Activated effector memory CD4-positive, alpha-beta T cell treated with anti-CD3 and anti-CD28 coated beads, Interleukin-2, amount 50 U/mL, for 16 hours (primary cell): ENCODE data around the gene DOCK8.

Source experiments
- DNase-seq: peaks from one replicate; pipeline ENCODE4 v3.0.0-alpha.2; 2020

Gene DOCK8

DNA sequence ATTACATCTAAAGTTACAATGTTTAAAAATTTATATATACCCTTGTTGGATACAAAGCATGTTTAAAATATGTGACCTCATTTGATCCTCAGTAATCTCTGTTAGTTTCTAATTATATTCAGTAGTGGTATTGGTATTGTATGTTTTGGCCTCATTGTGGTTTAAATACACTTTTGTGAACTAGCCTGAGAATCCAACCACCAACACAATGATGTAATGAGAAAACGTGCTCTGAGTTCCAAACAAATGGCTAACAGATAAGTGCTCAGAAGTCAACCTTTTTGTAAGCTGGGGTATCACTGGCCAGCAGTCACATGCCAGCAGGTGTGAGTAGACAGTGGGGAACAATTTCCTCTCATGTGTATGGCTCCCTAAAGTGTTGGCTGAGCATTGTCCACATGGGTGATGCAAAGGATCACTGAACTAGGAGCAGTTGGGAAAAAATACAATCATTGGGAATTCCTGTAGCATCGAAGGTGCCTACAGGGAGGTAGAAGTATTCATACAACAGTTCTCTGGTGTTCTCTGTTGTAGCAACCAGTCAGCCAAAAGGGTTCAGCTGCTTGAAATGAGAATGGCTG, 56.1 kb downstream of the DOCK8 start:
- no peak for DNase-seq

DNA sequence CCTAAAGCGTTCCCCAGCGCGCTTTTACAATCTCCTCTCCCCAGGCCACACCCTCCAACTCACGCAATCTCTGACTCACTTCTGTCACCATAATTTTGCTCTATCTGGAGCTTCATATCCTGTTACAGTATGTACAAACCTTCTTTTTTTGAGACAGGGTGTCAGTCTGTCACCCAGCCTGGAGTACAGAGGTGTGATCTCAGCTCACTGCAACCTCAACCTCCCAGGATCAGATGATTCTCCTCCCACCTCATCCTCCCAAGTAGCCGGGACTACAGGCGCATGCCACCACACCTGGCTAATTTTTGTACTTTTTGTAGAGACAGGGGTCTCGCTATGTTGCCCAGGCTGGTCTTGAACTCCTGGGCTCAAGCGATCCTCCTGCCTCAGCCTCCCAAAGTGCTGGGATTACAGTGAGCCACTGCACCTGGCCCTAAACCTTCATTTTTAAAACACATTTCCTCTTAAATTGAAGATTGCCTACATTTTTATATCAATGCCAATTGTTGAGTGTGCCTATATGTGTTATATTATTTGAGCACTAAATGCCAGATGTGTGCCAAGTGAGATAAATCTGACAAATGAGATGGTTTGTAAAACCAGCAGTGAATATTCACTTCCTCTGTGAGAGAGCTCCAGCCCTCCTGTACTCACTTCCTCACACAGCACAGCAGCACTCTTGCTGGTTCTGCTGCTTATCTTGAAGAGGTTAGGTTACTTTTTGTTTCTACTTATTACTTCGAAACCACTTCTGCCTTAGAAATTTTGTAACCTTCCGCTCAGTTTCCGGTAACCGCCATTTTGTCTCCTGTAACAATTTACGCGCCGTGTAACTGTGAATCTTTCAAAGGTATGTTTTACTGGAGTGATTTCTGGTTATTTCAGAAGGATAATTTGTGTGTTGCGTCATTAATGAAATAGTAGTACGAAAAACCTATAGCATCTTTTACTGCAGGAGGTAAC, 57.9 kb downstream of the DOCK8 start:
- peak; percentile 87 for DNase-seq

DNA sequence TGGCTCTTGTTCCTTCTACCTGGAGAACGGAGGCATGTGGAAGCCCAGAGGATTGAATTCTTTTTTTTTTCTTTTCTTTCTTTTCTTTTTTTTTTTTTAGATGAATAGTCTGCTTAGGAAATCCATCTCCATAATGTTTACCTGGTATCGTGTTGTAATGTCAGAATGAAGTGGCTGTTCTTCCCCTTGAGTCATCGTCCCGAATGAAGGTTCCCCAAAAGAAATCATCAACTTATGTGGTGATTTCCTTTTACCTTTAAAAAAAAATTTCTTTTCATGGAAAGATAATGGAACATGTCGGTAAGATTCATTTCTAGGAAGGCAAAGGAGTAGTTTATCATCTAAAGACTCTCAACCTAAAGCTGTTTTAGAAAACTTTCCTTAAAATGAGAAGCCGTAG, 59.7 kb downstream of the DOCK8 start:
- no peak for DNase-seq

DNA sequence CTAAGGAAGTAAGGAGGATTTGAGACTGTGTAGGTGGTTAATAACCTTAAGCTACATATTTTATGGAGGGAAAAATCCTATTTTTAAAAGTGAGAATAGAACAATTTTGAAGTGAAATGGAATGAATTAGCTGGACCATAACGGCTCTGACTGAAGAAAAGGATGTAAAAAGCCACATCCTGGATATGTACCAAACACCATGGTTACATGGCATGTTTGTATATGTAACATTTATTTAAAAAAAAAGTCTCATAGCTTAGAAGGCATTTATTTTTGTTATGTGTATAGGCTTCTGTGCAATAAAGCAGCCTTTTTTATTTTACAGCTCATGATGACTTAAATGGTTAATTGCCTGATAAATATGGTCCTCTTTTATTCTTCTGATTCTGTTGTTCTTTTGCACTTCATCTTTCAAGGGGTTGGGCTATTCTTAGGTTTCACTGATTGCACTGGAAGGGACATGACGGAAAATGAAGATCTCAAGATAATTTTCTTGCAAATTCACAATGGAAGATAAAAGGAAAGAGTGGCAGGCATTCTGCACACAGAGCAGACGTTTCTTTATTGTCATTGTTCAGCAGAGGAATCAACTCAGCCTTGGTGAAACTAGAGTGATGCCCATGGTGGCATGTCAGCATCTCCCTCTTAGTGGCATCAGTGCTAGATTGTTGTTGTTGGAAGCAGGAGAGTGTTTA, 63.1 kb downstream of the DOCK8 start:
- DNase-seq = no peak

DNA sequence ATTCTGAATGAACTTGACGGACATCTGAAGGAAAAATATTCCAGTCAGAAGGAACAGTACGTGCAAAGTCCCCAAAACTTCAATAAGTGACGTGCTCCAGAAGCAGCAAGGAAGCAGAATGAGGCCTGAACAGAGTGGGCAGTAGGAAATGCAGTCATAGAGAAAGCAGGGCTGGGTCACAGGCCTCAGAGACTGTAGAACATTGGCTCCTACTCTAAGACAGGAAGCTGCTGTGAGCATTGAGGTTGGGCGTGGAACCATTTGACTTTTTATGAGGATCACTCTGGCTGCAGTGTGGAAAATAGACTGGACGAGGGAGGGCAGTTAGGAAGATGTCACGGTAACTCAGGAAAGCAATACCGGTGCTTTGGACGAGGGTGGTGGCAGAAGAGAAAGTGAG, 64.0 kb downstream of the DOCK8 start:
- DNase-seq = peak; percentile 77

DNA sequence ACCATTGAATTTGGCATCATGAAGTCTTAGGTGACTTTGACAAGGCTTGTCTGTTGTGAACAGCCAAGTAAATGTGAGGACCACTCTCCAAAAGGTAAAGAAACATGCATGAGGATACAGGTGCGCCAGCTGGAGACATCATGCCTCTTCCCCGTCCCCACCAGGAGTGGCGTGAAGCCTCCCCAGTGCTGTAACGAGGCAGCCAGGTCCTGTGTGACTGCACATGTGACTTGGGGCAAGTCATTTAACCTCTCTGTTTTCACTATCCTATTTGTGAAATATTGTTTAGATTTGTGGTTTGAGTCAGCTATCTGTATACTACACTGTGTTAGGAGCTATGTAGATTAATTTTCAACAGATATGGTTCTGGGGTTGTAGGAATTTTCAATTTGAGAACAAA, 65.0 kb downstream of the DOCK8 start:
- no peak for DNase-seq

DNA sequence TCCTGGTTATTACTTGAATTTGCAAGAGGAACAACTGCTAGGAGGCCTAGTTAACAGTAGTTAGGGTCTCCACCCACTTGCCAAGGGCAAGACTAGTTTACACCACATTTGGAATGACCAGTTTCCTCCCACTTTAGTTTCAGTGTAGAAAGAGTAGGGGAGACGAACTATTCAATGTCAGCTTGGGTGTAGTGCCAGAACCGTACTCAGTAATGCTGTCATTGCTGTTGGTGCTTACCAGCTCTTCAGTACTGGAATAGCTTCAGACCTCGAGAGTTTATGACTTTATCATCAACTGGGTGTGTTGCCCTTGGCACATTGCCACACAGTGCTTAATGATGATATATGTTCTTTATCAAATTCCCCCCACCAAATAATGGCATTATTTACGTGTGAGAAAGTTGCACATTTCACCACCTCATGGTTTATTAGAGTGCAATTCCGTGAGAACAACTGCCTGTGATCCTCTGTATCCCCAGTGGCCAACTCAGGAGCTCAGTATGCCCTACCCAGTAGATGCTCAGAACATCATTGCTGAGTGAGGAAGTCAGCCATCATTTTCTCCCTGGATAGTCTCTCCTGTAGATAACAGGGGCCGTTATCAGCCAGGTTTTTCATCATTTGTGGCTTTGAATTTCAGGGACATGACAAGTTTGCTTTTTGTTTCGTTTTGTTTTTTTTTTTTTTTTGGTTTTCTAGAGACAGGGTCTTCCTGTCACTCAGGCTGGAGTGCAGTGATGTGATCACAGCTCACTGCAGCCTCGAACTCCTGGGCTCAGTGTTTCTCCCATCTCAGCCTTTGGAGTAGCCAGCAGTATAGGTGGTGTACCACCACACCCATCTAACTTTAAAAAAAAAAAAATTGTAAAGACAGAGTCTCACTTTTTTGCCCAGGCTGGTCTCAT, 67.3 kb downstream of the DOCK8 start:
- DNase-seq = no peak

DNA sequence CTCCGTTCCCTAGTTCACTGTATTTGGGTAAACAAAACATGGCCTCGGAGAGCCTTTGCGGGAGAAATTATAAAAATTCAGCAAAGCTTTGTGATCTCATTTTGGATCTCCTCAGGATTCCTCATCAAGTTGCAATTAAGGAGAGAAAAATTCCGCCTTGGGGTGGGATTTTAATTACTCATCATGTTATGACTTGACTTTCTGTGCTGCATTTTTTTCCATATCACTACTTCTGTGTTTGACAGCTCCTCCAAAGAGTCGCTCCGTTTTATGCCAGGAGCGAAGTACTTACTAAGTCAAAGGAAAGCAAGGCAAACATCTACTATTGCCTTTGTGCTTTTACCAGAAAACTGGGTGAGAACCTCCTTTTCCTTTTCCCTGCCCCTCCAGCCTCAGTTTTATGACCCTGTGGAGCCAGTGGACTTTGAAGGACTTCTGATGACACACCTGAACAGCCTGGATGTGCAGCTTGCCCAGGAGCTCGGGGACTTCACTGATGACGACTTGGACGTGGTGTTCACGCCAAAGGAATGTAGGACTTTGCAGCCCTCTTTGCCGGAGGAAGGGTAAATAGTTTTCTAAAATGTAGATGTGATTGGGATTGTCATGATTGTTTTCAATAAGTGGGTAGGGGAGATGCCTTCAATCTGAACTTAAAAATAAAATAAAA, 71.5 kb downstream of the DOCK8 start:
- no peak for DNase-seq

DNA sequence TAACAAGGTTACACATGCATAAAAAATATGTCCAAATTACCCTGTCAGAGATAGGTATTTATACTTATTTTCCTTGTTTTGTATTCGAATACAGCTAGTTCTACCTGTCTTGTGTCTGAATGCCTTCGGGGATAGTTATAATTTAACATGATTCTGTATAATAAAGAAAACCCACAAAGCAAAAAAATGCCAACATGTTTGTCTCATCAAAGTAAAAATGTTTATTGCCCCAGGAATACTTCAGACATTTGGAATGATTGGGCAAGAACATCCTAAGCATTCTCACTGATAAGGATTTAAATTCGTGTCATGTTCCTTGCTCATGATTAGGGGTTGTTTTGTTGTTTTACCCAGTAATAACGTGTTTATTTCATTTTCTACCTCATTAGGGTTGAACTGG, 74.5 kb downstream of the DOCK8 start:
- DNase-seq = no peak

DNA sequence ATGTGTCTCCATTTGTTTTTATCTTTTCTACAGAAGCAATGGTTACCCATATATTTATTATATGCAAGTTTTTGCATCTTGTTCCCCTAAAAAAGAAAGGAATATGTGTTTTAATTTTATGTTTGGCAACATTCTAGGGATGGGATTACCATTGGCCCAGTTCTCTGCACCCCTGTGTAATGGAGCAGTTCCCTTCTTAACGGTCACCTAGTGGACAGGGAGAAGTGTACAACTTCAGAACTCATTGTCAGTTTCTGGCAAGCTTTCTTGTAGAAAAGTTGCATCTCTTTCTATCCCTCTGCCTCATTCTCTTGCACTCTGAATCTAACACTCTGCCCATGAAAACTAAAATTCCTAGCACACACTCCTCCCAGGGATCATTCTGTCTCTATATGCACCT, 78.2 kb downstream of the DOCK8 start:
- no peak for DNase-seq

DNA sequence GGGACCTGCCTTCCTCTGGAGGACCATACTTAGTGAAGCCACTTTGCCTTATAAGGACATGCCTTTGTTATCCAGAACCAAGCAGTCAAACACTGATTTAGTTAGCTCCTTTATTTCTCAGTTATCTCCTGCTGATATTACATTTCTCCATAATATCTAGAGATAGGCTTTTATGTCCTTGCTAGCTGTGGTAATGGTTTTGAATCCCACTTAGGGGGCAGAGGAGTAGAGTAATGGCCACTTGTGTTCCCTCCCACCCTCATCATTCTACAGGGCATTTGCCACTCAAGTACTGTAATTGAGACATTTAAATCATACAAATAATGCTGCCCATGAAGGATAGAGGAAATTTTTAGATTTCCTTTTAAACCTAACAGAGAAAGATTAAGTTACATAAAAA, 80.9 kb downstream of the DOCK8 start:
- no peak for DNase-seq

DNA sequence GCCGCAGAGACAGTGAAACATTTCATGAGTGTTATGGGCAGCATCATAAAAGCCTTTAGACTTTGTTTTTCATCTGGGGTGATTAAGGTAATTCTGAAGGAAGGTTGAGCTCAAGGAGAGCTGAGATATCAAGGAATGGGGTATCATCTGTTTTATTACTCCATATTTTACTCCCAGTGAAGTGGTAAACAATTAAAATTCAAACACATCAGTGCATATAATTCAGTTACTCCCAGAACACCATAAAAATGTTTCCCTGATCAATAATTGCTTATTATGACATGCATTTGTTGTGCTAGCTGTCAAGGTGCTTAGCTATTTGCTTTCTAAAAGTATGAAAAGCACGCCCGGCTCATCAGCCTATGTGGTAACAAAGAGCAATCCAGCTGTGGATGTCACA, 81.7 kb downstream of the DOCK8 start:
- DNase-seq = no peak

DNA sequence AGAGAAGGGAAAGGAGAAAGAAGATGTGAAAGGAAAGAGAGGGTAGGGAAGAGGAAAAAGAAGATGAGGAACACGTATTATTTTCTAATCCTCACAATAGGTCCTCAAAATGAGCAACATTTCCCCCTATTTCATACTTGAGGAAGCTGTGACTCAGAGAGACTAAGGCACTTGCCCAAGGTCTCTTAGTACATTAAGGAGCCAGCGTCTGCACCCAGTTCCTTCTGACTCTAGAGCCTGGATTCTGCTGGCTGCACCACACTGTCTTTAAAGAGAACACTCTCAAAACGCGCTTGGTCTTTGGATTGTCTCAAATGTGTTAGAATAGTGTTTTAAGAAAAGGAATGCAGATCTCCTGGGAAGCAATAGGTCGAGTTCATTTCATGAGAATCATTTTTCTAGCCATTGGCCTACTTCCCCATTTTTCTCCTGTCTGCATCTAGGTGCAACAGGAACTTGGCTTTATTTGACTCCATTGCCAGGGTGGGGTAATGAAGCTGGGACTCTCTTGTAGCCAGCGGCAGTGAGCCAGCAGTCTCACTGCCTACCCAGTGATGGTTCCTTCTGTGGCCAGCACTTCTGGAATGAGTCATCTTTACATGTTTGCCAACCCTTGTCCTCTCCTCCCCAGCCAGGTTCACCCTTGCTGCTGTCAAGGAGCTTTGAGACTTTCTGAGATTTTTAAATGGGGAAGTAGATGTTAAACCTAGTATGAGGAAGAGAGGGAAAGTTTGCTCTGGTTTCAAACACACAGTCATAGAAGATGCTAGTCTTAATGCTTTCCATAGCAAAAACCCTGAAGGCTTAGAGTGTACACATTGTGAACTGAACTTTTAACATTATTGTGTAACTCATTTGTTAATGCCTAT, 82.7 kb downstream of the DOCK8 start:
- no peak for DNase-seq

DNA sequence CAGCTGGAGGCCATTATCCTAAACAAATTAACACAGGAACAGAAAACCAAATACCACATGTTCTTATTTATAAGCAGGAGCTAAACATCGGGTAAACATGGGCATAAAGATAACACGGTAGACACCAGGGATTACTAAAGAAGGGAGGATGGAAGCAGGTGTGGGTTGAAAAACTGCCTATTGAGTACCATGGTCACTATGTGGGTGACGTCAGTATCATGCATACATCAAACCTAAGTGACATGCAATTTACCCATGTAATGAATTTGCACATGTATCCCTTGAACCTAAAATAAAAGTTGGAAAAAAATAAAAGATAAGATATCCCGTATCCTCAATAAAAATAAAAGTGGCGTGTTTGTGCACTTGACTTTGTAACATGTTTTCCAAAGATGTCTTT, 88.8 kb downstream of the DOCK8 start:
- no peak for DNase-seq

DNA sequence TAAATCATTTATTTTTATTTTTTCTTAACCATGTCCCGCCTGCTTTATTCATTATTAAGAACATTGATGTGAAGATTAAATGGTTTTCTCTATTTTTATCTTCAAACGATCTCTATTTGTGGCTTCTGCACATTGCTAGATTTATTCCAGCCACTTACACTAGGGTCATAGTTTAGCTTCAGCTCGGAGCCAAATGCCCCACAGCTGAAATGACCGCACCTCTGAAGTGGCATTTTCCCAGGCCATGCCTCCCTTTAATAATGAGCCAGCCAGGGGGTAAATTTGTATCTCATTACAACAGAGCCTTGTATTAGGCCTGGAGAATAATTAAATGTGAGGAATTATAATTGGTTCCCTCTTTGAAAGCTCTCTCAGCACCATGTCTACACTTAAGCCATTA, 89.4 kb downstream of the DOCK8 start:
- no peak for DNase-seq

DNA sequence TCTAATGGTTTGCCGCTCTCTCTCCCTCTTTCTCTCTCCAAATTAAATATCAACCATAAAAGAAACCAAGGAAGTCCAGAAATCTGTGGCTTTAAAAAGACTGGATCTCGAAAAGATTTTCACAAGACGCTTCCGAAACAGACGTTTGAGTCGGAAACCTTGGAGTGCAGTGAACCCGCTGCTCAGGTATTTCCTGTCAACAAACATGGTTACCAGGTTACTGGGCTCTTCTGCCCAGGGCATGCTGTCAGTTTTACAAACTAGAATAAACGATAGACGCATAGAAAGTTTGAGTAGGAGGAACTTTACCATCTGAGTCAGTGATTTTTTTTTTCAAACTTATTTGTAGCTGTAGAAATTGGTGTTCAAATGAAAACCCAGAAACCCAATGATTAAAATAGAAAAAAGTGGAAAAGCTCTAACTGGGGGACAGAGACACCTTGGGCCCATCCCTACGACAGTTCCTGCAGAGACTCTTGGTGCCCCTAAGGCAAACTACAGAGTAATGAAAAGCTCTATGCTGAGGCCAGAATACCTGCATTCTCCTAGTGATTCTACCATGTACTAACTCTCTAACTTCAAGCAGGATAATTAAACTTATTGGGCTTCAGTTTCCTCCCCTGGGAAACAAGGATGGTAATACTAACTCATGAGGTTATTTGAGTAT, 90.0 kb downstream of the DOCK8 start:
- DNase-seq = no peak

DNA sequence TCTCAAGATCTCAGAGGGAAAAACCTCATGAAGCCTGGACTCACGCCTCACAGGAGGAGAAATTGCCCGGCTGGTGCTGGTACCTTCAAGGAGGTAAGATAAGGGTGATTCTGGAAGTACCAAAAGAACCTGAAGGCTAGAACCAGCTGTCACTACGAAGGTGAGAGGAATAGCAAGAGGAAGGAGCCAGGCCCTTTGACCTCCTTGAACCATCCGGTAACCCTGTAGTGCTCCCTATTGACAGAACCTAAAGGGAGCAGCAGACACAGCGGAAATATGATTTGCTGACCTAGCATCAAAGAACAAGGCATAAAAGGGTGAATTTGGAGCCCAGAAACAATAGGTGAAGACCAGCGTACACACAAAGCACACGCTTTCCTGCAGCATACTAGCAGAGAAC, 92.2 kb downstream of the DOCK8 start:
- peak; percentile 75 for DNase-seq

DNA sequence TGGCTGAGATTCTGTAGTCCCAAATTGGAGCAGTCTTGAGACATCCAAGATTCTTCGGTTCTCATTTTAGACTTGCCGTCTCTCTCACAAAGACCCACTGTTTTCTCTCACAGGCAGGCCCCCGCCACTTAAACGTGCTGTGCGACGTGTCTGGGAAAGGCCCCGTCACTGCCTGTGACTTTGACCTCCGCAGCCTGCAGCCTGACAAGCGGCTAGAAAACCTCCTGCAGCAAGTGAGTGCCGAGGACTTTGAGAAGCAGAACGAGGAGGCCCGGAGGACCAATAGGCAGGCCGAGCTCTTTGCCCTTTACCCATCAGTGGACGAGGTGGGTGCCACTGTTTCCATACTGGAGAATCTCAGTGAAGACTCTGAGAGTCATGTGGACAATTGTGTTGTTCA, 97.2 kb downstream of the DOCK8 start:
- no peak for DNase-seq

DNA sequence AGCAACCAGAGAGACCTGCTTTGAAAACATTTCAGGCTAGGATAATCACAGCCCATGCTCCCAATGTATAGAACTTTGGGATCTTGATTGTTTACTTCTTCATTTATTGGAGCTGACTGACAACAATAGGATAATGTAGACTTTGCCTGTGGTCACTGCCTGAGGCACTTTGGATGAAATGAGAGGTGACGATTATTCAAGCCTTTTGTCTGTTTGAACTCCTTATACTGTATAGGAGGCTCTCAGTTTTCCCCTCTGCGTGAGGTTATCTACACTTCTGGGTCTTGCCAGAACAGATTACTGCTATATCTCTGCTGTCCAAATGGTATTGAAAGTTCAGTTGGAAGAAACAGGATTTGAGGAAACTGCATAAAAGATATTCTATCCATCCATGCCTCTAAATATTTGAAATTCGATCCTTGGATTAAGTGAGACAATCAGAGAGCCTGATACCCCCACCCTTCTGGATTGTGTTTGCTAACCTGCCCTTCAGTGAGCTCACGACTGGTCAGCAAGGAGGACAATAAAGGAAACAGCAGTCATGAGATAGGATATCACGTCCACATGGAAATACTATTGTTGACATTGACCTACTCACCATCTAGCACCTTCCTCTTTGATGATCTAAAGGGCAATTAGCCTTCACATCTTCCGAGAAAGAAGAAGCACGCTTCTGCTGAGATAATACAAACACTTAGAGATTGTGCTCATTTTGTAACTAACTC, 98.1 kb downstream of the DOCK8 start:
- no peak for DNase-seq

DNA sequence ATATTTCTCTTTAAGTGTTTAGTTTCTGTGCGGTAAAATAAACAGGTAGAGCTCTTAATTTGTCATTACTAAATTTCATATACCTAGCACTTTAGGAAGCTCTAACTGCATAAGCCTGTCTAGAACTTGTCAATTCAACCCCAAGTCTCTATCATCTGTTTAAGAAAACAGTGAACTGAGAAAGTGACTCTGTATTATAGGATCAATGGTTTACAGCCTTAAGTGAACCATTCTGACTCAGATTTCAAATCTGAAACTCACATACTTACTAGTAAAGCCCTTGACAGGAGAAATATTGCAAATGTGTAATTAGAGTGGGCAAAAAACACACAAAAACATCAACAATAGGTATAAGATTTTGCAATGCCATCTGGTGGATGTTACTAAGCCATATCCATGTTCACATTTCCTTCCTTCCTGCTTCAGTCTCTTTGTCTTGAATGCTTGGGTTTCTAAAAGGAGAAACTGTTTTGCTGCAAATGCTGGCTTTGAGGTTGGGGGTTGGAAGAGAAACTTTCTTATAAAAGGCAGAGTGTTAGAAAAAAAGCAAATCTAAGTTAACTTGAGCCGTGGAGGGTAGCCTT, 101.8 kb downstream of the DOCK8 start:
- DNase-seq = no peak
